Left ventricle myocardium inferior (tissue), 1 donor: ENCODE data around the gene HYAL3. TPM values are rescaled to one million over a fixed set of nuclear protein-coding genes. Genes with fewer than 3 reads are reported as not detected.
"Not testable (repeated sequence)": the region's sequence is repeated elsewhere in the genome, so short reads cannot be mapped to it uniquely, and the experiment has no call there.

ENCODE experiments used
- DNase-seq: peaks from one replicate; pipeline ENCODE4 v3.0.0-alpha.2; 2020
- H3K27ac ChIP-seq: fragments of 200-600 bp; replicated peaks from 2 replicates; pipeline ENCODE4 v1.8.0; 2021
- H3K27me3 ChIP-seq: fragments of 200-600 bp; 2 replicates; pipeline ENCODE4 v1.8.0; 2021; ENCODE audit warnings: low read depth
- H3K36me3 ChIP-seq: fragments of 200-600 bp; 2 replicates; pipeline ENCODE4 v1.8.0; 2021
- H3K4me1 ChIP-seq: fragments of 200-600 bp; 2 replicates; pipeline ENCODE4 v1.8.0; 2021
- H3K4me3 ChIP-seq: fragments of 200-600 bp; 2 replicates; pipeline ENCODE4 v1.8.0; 2021; ENCODE audit warnings: mild to moderate bottlenecking, moderate library complexity
- H3K9me3 ChIP-seq: fragments of 200-600 bp; replicated peaks from 2 replicates; pipeline ENCODE4 v1.8.0; 2021
- CTCF ChIP-seq: fragments of 200-600 bp; IDR thresholded peaks from 2 replicates; pipeline ENCODE4 v1.8.0; 2021; ENCODE audit warnings: antibody characterized with exemption, mild to moderate bottlenecking, borderline replicate concordance
- intact Hi-C: fragments of 100-400 bp; cut with micrococcal nuclease; formaldehyde crosslinking; loops from one replicate; pipeline ENCODE4 v1.11.0; 2022
- total RNA-seq: library from RNA; stranded (reverse); fragmentation: NEBNext Ultra II Directional; extraction: Animal tissue kit (Norgen Biotek cat#: 25700); gene quantifications from one replicate; pipeline ENCODE4 v1.2.1, GENCODE V29; 2021
- donor health status: DM: no; HTN: yes; CAD: no; lungs with severe emphysema.

HYAL3 gene
- total RNA-seq, 1 donor from 2014 or later, result 1.2 TPM

GRCh38 chr3:50287262-50287661 lies 11.9 kb downstream of the HYAL3 start:
- peak; percentile 63 for DNase-seq
- peak overlapping the region; percentile 86 for H3K27ac ChIP-seq

GRCh38 chr3:50286322-50287227 lies 12.6 kb downstream of the HYAL3 start:
- peaks cover 47% of the 10 kb centered on the region for H3K4me1 ChIP-seq
- peak; percentile 9 for DNase-seq
- no peaks in the 10 kb centered on the region for H3K27me3 ChIP-seq
- peak overlapping the region; percentile 9 for H3K4me3 ChIP-seq
- no peak for TF ChIP-seq CTCF
- peak overlapping the region; percentile 86 for H3K27ac ChIP-seq
- intact Hi-C loops, result no loop called here
- H3K36me3 ChIP-seq, result peaks cover 29% of the 10 kb centered on the region
- H3K9me3 ChIP-seq, result no peaks in the 10 kb centered on the region

More at GRCh38 chr3:50287262-50287661, 11.9 kb downstream of the HYAL3 start:
- no peaks in the 10 kb centered on the region for H3K27me3 ChIP-seq
- H3K36me3 ChIP-seq, result peaks cover 29% of the 10 kb centered on the region
- no peaks in the 10 kb centered on the region for H3K9me3 ChIP-seq
- no peak for TF ChIP-seq CTCF
- intact Hi-C loops, result no loop called here
- H3K4me1 ChIP-seq, result peaks cover 53% of the 10 kb centered on the region
- peak overlapping the region; percentile 9 for H3K4me3 ChIP-seq

- H3K4me1 ChIP-seq, result peaks cover 51% of the 10 kb centered on the region
- peaks cover 14% of the 10 kb centered on the region for H3K36me3 ChIP-seq
Observed at GRCh38 chr3:50284121-50284520, 15.1 kb downstream of the HYAL3 start.

GRCh38 chr3:50279255-50280016 lies 19.8 kb downstream of the HYAL3 start:
- Histone ChIP-seq H3K27ac (peak overlapping the region; percentile 89), H3K9me3 (no peaks in the 10 kb centered on the region), H3K4me1 (peaks cover 44% of the 10 kb centered on the region), H3K4me3 (peak overlapping the region; percentile 62), H3K36me3 (no peaks in the 10 kb centered on the region), H3K27me3 (peaks cover 22% of the 10 kb centered on the region)
- no peak for TF ChIP-seq CTCF
- intact Hi-C loops, result loop anchor here (10.0 kb wide), 1 partner anchor 85 kb away; the partner anchor contains the start of gene GNAT1
- no peak for DNase-seq

More at GRCh38 chr3:50284121-50284520, 15.1 kb downstream of the HYAL3 start:
- H3K27me3 ChIP-seq, H3K27ac ChIP-seq, intact Hi-C loops, H3K4me3 ChIP-seq, H3K9me3 ChIP-seq, DNase-seq: not testable (repeated sequence)

- TF ChIP-seq CTCF, result no peak
- no peaks in the 10 kb centered on the region for H3K36me3 ChIP-seq
- peaks cover 26% of the 10 kb centered on the region for H3K27me3 ChIP-seq
- no peaks in the 10 kb centered on the region for H3K9me3 ChIP-seq
- peak within 1 kb of the TSS; percentile 62 for H3K4me3 ChIP-seq
- peaks cover 50% of the 10 kb centered on the region for H3K4me1 ChIP-seq
- peak within 1 kb of the TSS; percentile 89 for H3K27ac ChIP-seq
- intact Hi-C loops, result loop anchor here (10.0 kb wide), 1 partner anchor 84 kb away; the partner anchor contains the start of gene GNAT1
- DNase-seq, result peak; percentile 66
Observed at GRCh38 chr3:50278880-50279224, 20.4 kb downstream of the HYAL3 start, which contains the start of gene LSMEM2. Gene LSMEM2 (plus strand): TSS chr3:50279087. CDS start chr3:50279114, 27 bp downstream.
